SU-DHL-6 (cell line): Measurements from ENCODE around the gene COL27A1.

ENCODE experiments used
- H2AFZ ChIP-seq: fragments of 200-600 bp; sonication (generic); 2 replicates; pipeline ENCODE4 v1.6.1; 2014; ENCODE audit warnings: low read depth, mild to moderate bottlenecking, moderate library complexity, mixed read lengths, antibody characterized with exemption, low read length; ENCODE audit not compliant: severe bottlenecking
- H3F3A ChIP-seq: fragments of 200-600 bp; shearing (Covaris generic); 2 replicates; pipeline ENCODE4 v1.6.0; 2016; ENCODE audit warnings: antibody characterized with exemption, mild to moderate bottlenecking; ENCODE audit not compliant: insufficient read depth
- H3K27ac ChIP-seq: fragments of 200-600 bp; sonication (generic); 2 replicates; pipeline ENCODE4 v1.5.1; 2016; ENCODE audit warnings: low read depth, mild to moderate bottlenecking, low read length, moderate library complexity, mixed read lengths
- H3K27me3 ChIP-seq: fragments of 200-600 bp; sonication (generic), shearing (Covaris generic); 2 replicates; pipeline ENCODE4 v1.6.0; 2014; ENCODE audit warnings: mild to moderate bottlenecking, low read length
- H3K36me3 ChIP-seq: fragments of 200-600 bp; sonication (generic); 2 replicates; pipeline ENCODE4 v1.6.1; 2014; ENCODE audit warnings: mild to moderate bottlenecking, low read length, mixed read lengths
- H3K4me2 ChIP-seq: fragments of 300-600, 200-600 bp; shearing (Covaris generic), sonication (generic); 2 replicates; pipeline ENCODE4 v1.6.0; 2014; ENCODE audit warnings: low read length, low read depth, mild to moderate bottlenecking; ENCODE audit not compliant: poor library complexity, severe bottlenecking
- H3K4me3 ChIP-seq: fragments of 200-600 bp; sonication (generic); 2 replicates; pipeline ENCODE4 v1.5.1; 2014; ENCODE audit warnings: antibody characterized with exemption, low read length, mild to moderate bottlenecking, mixed read lengths; ENCODE audit not compliant: insufficient read depth, poor library complexity, severe bottlenecking
- H3K79me2 ChIP-seq: fragments of 200-600 bp; sonication (generic); 2 replicates; pipeline ENCODE4 v1.6.1; 2014; ENCODE audit warnings: mild to moderate bottlenecking, low read length, moderate library complexity; ENCODE audit not compliant: insufficient read depth
- H3K9ac ChIP-seq: fragments of 200-600 bp; sonication (generic); 2 replicates; pipeline ENCODE4 v1.7.0; 2014; ENCODE audit warnings: mild to moderate bottlenecking, low read length
- H3K9me2 ChIP-seq: fragments of 200-600 bp; sonication (generic); replicated peaks from 2 replicates; pipeline ENCODE4 v1.6.1; 2014; ENCODE audit warnings: low read length; ENCODE audit not compliant: insufficient read depth
- H3K9me3 ChIP-seq: fragments of 200-600 bp; sonication (generic); 2 replicates; pipeline ENCODE4 v1.6.1; 2014; ENCODE audit warnings: low read length, mixed read lengths; ENCODE audit not compliant: insufficient read depth
- H4K20me1 ChIP-seq: fragments of 200-600 bp; sonication (generic); 2 replicates; pipeline ENCODE4 v1.6.1; 2014; ENCODE audit warnings: low read depth, mild to moderate bottlenecking, antibody characterized with exemption, low read length, moderate library complexity, mixed read lengths
- CTCF ChIP-seq: fragments of 200-600 bp; sonication (generic); IDR thresholded peaks from one replicate; pipeline ENCODE4 v1.5.1; 2017; ENCODE audit warnings: antibody characterized with exemption, mild to moderate bottlenecking, low read length, moderate library complexity; ENCODE audit not compliant: insufficient read depth, poor library complexity, severe bottlenecking
- EZH2phosphoT487 ChIP-seq: fragments of 200-600 bp; sonication (generic), shearing (Covaris generic); conservative IDR thresholded peaks from 2 replicates; pipeline ENCODE4 v1.6.1; 2018; ENCODE audit warnings: mild to moderate bottlenecking, antibody characterized with exemption, low read length, moderate library complexity, mixed read lengths

COL27A1 gene

GRCh38 chr9:114207034-114207810 lies 51.9 kb downstream of the COL27A1 start:
- H3K27ac ChIP-seq = no peak overlapping the region
- no peak overlapping the region for H3K9ac ChIP-seq
- no peaks in the 10 kb centered on the region for H3K79me2 ChIP-seq
- H3K36me3 ChIP-seq = no peaks in the 10 kb centered on the region
- H3K27me3 ChIP-seq = no peaks in the 10 kb centered on the region
- no peaks in the 10 kb centered on the region for H4K20me1 ChIP-seq
- no peak overlapping the region for H3K4me2 ChIP-seq
- H2AFZ ChIP-seq = no peak overlapping the region
- no peaks in the 10 kb centered on the region for H3K9me3 ChIP-seq
- no peaks in the 10 kb centered on the region for H3F3A ChIP-seq
- no peak overlapping the region for H3K4me3 ChIP-seq
- no peak for TF ChIP-seq CTCF
- TF ChIP-seq EZH2phosphoT487 = no peak
- no peaks in the 10 kb centered on the region for H3K9me2 ChIP-seq

- no peaks in the 10 kb centered on the region for H3K9me3 ChIP-seq
- no peaks in the 10 kb centered on the region for H3K36me3 ChIP-seq
- H2AFZ ChIP-seq = no peak overlapping the region
- TF ChIP-seq EZH2phosphoT487 = no peak
- TF ChIP-seq CTCF = no peak
- no peaks in the 10 kb centered on the region for H3K27me3 ChIP-seq
- H4K20me1 ChIP-seq = no peaks in the 10 kb centered on the region
- H3K9ac ChIP-seq = no peak overlapping the region
- no peaks in the 10 kb centered on the region for H3F3A ChIP-seq
- no peaks in the 10 kb centered on the region for H3K9me2 ChIP-seq
- no peaks in the 10 kb centered on the region for H3K79me2 ChIP-seq
- no peak overlapping the region for H3K27ac ChIP-seq
- no peak overlapping the region for H3K4me2 ChIP-seq
- H3K4me3 ChIP-seq = no peak overlapping the region
Measured at GRCh38 chr9:114207845-114208244, 52.5 kb downstream of the COL27A1 start.

- no peaks in the 10 kb centered on the region for H3K36me3 ChIP-seq
- TF ChIP-seq CTCF (no peak), EZH2phosphoT487 (no peak)
- no peaks in the 10 kb centered on the region for H3K9me2 ChIP-seq
Measured at GRCh38 chr9:114209151-114209550, 53.8 kb downstream of the COL27A1 start.

More at GRCh38 chr9:114209151-114209550, 53.8 kb downstream of the COL27A1 start:
- Histone ChIP-seq H2AFZ (no peak overlapping the region), H3K27me3 (no peaks in the 10 kb centered on the region), H3K4me3 (no peak overlapping the region), H4K20me1 (no peaks in the 10 kb centered on the region), H3K27ac (no peak overlapping the region), H3K9me3 (no peaks in the 10 kb centered on the region), H3K79me2 (no peaks in the 10 kb centered on the region), H3K9ac (no peak overlapping the region), H3F3A (no peaks in the 10 kb centered on the region), H3K4me2 (no peak overlapping the region)
